T1000 (cell line): ENCODE results near the gene ZNF646.

ENCODE experiments used
- DNase-seq: peaks from one replicate; lab custom pipeline; 2025; ENCODE audit warnings: mixed read lengths; lab: John Stamatoyannopoulos, UW

Gene ZNF646, protein sequence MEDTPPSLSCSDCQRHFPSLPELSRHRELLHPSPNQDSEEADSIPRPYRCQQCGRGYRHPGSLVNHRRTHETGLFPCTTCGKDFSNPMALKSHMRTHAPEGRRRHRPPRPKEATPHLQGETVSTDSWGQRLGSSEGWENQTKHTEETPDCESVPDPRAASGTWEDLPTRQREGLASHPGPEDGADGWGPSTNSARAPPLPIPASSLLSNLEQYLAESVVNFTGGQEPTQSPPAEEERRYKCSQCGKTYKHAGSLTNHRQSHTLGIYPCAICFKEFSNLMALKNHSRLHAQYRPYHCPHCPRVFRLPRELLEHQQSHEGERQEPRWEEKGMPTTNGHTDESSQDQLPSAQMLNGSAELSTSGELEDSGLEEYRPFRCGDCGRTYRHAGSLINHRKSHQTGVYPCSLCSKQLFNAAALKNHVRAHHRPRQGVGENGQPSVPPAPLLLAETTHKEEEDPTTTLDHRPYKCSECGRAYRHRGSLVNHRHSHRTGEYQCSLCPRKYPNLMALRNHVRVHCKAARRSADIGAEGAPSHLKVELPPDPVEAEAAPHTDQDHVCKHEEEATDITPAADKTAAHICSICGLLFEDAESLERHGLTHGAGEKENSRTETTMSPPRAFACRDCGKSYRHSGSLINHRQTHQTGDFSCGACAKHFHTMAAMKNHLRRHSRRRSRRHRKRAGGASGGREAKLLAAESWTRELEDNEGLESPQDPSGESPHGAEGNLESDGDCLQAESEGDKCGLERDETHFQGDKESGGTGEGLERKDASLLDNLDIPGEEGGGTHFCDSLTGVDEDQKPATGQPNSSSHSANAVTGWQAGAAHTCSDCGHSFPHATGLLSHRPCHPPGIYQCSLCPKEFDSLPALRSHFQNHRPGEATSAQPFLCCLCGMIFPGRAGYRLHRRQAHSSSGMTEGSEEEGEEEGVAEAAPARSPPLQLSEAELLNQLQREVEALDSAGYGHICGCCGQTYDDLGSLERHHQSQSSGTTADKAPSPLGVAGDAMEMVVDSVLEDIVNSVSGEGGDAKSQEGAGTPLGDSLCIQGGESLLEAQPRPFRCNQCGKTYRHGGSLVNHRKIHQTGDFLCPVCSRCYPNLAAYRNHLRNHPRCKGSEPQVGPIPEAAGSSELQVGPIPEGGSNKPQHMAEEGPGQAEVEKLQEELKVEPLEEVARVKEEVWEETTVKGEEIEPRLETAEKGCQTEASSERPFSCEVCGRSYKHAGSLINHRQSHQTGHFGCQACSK (N-terminal part only)

DNA sequence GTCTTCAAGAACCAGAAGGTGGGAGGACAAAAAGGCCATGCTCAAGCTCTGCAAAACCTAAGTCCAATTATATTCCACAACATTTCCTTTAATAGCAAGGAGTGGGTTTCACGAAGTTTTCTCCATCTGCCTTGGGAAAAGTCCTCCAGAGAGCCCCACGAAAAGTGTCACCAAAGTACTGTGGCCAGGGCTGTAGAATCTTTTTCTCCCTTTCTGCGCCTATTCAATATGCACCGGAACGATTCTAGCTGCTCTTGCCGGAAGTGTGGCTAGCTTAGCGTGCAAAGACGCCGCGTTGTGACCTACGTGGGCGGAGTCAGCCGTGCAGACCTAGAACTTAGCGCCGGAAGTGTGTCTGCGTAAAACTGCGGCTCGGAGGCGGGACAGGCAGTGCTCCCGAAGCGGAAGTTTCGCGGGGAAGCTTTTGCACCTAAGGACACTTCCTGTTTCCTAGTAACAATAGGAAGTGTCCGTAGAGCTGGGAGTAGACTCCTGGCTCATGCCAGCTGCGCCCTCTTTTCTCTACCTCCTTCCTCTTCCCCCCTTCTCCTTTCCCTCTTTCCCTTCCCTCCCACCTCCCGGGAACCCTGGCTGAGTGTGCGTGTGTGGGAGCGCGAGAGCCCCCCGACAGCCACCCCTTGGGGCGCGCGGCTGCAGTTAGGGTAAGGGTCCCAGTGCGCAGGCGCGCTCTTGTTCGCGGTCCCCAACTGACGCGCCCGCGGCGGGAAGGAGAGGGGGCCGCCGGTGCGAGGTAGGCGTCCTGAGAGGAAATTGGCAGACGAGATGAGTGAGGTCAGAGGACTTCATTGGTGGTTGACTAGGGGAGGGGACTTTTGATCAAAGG lies at the start of gene ZNF646, which contains the start of gene ZNF668:
TSS of gene ZNF646 (plus strand) at position 453 of the 844 bp plus-strand sequence. CDS start 1,903 bp downstream, outside the sequence.
TSS of gene ZNF668 (minus strand) at position 271 of the 844 bp plus-strand sequence. CDS start 9,781 bp downstream, outside the sequence.
- peak; percentile 96 for DNase-seq

DNA sequence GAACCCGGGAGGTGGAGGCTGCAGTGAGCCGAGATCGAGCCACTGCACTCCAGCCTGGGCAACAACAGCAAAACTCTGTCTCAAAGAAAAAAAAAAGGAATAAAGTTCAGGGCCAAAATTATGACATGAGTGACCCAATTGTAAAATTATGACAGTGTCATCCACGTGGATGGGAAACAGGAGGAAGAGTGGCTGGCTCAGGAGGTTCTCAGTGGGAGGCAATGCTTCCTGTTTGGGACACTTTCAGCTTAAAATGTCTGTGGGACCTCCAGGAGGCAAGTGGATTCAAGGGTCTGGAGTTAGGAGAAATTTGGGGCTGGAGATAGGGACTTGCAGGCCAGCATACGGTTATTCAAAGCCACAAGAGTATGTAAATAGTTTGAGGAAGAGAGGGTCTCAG lies 48.9 kb upstream of the ZNF646 start:
- DNase-seq: no peak

DNA sequence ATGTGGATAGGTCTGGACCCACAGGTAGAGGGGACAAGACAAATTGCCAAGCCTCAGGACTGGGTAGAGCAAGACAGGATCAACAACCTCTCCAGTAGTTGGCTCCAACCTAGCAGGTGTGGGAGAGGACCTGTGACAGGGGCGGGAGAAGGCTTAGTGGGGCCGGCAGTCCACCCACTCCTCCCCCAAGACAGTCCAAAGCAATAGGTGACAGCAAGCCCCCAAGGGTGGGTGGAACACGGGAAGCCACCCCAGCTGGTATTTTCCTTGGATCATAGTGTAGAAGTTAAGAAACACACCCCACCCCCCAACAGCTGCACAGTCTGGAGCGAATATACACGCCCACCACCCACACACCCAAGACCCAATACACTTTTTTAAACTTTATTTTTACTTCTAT lies 45.0 kb upstream of the ZNF646 start:
- no peak for DNase-seq

DNA sequence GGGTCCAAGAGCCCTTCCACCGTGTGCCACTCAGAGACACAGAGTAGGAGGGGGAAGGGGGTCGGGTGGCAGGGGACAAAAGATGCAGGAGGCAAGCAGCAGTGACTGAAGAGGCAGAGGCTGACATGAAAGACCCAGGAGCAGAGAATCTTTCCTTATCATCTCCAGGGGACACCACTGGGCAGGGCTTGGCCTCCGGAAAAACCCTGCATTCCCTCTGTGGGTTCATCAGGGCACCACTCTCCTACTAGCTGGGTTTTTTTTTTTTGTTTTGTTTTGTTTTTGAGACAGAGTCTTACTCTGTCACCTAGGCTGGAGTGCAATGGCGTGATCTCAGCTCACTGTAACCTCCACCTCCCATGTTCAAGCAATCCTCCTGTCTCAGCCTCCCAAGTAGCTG lies 42.9 kb upstream of the ZNF646 start:
- DNase-seq: no peak

DNA sequence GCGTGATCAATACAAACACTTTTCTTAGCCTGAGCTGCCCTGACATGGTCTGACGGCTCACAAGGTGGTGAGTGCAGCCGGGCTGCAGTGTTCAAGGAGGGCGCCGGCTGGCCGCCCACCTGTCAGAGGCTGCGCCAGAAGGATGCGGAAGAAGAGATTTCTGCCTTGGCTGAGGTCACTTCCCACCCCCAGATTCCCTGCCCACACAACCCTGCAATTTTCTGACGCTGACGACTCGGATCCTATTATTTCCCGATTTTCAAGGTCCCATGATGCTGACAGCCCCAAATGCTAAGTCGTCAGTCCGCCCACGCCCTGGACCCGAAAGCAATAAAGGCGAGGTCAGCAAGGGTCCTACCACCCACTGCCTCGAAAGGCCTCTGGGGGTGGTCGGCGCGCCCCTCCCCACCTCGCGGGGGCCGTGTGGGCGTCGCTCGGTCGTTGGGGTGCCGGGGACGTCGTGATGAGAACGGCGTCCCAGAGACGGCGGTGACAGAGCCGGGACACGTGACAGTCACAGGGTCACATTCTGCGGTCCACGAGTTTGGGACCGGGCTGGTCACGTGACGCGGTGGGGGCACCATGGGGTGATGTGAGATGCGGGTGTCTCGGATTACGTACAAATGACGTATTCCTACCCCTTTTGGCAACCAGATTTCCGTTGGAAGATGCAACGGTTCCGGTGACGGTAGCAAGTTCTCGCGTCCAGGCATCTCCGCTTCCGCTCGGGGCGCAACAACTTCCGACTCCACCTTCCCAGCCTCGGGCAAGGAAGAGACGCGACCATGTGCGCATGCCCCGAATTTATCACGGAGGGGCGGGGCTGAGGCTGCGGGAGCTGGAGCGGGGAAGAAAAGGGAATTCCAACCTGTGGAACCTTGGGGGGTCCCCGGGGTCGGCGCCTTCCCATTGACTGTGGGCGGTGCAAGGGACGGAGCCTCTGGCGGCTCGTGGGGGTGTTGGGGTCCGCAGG lies 41.2 kb upstream of the ZNF646 start, which contains the start of gene STX4:
TSS of gene STX4 (plus strand) at position 823 of the 973 bp plus-strand sequence. CDS start 248 bp downstream, outside the sequence.
- peak; percentile 96 for DNase-seq

DNA sequence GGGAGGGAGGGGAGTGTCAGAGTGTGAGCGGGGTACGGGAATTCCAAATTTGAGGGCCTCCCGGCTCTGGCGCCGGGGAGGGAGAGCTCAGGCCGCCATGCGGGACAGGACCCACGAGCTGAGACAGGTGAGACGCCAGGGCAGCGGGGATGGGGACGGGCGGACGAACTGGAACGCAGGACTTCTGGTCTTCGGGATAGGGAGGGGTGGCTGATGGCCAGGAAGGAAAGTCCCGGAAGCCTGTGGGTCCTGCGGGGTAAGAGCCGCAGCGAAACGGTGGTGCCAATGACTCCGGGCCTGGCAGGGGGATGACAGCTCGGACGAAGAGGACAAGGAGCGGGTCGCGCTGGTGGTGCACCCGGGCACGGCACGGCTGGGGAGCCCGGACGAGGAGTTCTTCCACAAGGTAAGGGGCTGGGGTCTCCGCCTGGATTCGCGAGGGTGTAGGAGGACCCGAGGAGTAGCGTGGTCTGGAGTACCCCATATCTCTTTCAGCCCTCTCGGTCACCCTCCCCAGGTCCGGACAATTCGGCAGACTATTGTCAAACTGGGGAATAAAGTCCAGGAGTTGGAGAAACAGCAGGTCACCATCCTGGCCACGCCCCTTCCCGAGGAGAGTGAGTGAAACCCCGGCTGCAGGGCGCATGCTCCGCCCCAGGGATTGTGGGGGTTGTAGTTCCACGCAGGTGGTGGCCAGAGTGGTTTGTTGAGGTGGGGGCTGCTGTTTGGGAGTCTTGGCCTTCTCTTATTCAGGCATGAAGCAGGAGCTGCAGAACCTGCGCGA lies 40.3 kb upstream of the ZNF646 start:
- DNase-seq: peak; percentile 61

DNA sequence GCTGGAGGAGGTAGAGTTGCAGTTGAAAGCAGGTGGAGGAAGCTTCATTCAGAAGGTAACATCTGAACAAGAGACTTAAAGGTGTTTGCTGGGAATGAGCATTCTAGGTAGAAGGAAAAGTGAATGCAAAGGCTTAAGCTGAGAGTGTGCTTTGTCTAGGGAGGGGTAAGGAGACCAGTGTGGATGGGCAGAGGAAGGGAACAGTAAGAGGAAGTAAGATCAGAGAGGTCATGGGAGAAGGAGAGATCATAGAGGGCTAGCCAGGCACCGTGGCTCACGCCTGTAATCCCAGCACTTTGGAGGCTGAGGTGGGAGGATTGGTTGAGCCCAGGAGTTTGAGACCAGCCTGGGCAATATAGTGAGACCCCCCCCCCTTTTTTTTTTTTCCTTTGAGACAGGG lies 37.5 kb upstream of the ZNF646 start:
- no peak for DNase-seq

DNA sequence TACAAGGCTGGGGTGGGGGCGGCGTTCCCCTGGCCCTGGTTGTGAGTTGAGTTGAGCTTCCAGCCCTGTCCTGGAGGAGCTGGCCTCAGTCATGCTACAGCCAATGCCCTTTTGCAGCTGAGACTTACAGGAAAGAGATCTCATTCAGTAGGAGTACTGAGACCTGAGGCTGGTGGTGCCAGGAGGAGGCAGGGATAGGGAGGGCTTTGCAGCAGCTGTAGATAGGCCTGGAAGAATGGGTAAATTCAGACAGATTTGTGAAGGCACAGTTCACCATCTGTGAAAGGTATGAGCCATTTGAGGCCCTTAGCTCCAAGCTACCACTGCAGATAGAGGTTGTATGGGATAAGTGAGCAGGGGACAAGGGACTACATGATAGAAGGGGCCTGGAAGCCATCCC lies 35.2 kb upstream of the ZNF646 start:
- no peak for DNase-seq

DNA sequence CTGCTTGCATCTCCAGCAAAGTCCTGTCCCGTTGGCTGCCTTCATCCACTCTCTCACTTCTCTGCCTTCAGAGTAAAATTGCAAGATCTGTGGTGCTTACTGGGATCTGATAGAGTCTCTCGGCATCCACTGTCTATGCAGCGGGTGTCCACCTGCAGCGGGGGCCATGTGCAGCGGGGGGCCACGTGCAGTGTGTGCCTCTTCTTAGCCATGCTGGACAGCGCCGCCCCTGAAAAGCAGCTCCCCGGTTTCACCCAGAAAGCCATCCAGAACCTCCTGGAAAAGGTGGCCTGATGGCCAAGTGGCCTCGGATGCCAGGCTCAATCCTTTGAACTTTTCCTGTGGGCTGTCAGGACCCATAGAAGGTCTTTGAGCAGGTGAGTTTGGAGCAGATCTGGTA lies 31.4 kb upstream of the ZNF646 start:
- DNase-seq: no peak

DNA sequence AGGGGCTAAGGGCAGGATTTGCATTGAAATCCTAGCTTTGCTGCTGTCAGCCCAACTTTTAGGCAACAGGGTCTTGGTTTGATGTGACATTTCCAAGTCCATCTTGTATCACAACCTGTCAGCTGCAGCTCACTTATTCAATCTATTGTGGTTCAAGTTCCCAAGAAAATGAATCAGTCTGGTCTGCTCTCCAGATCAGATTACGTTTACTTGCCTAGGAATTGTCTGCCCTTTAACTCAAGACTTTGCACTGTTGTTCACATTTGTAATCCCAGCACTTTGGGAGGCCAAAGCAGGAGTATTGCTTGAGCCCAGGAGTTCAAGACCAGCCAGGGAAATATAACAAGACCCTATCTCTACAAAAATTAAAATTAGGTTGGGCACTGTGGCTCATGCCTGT lies 30.9 kb upstream of the ZNF646 start:
- DNase-seq: no peak

DNA sequence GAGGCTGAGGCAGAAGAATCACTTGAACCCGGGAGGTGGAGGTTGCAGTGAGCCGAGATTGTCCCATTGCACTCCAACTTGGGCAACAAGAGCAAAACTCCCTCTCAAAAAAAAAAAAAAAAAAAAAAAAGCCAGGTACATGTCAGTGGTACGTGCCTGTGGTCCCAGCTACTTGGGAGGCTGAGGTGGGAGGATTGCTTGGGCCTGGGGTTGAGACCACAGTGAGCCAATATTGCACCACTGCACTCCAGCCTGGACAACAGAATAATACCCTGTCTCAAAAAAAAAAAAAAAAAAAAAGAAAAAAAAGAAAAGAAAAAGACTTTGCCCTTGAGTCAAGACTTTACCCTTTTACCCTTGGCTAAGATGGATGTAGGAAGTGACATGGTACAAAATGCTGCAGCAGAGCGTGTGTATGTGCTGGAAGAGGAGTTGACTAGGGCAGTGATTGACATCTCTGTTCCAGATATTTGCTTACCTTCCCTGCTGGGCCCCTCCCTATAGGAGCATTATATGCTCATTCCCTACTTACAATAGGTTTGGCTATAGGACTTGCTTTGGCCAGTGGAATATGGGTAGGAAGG lies 30.2 kb upstream of the ZNF646 start:
- no peak for DNase-seq

DNA sequence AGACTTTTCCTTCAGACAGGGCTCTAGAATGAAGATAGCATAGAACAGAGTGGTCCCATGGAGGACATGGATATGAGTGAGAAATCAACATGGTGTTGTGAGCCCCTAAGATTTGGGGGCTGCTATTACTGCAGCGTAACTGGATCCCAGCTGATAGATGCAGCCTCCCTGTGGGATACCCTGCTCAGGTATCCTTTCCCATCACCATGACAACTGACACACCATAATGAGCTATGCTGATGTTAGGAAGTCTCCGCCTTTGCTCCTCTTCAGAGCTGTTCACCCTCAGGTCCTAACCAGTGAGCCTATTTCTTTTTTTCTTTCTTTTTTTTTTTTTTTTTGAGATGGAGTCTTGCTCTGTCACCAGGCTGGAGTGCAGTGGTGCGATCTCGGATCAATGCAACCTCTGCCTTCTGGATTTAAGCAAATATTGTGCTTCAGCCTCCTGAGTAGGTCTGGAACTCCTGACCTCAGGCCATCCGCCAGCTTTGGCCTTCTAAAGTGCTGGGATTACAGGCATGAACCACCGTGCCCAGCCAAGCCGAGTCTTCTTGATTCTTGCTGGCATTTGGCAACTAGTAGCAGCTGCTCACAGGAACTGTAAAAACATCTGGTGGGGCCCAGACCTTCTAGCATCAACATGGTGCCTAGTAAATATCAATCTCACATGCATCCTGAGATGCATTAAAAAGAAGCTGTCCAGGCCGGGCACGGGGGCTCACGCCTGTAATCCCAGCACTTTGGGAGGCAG lies 23.8 kb upstream of the ZNF646 start:
- no peak for DNase-seq

DNA sequence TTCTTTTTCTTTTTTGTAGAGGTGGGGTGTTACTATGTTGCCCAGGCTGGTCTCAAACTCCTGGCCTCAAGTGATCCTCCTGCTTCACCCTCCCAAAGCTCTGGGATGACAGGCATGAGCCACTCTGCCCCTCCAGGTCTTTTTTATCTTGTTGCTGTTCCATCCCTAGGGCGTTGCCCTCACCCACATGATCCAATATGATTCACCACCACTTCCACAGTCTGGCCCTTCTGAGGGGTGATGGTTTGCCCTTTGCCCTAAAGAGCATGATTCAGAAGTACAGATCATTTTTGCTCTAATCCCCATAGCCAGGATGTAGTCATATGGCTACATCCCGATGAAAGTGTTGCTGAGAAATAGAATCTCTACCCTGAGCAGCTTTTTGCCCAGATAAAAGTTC lies 22.1 kb upstream of the ZNF646 start:
- DNase-seq: peak; percentile 81

DNA sequence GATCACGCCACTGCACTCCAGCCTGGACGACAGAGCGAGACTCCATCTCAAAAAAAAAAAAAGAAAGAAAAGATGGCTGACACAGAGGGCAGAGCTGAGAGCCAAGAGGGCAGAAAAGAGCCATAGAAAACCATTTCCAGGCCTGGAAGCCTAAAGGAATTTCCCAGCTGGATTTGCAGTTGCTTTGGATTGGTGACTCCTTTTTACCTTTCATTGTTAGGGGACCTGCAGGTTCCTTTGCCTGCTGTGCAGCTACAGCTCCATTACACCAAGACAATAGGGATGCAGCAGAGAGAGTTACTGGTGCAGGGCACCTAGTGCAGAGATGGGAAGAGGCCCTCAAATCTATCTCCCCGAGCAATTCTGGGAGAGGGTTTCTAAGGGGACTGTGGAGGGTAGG lies 18.6 kb upstream of the ZNF646 start:
- DNase-seq: no peak

DNA sequence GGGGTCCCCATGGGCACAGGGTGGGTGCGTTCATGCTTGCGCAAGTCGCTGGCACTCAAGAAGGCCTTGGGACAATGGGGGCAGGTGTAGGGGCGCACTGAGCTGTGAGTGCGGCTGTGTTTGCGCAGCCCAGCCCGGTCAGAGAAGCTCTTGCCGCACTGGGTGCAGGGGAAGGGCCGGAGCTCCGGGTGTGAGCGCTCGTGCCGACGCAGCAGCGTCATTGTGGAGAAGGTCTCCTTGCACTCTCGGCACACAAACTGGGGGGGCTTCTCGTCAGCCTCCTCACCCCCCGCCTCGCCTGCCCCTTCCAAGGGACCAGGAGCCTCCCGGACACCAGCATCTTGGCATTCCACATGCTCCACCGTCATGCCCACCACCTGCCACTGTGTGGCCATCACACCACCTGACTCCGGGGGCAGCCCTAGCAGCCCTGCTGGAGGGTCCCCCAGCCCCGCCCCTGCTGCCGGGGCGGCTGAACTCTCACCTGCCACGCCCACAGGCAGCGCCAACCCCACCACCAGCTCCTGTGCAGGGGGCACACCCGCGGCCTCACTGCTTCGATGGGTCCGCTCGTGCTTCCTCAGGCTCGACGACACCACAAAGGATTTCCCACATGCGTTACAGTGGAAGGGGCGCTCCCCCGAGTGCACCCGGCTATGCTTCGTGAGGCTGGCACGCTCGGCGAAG lies 13.0 kb upstream of the ZNF646 start:
- DNase-seq: no peak

DNA sequence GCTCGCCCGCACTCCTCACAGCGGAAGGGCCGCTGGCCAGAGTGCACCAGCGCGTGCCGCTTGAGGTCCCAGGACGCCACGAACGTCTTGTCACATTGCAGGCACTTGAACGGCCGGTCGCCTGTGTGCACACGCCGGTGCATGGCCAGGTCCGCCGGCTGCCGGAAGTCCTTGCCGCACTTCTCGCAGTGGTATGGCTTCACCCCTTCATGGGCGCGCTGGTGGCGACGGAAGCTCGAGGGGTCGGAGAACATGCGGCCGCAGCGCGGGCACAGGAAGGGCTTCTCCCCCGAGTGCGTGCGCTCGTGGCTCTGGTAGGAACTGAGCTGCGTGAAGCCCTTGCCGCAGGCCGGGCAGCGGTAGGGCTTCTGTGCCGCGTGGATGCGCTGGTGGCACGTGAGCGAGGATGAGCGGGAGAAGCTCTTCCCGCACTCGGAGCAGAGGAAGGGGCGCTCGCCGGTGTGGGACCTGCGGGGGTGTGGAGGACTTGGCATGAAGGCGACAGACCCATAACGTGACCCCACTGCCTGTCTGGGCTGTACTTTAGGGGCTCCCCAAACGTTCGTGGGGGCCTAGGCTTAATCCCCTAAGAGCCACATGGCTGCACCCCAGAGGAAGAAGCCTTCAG lies 12.3 kb upstream of the ZNF646 start:
- no peak for DNase-seq

DNA sequence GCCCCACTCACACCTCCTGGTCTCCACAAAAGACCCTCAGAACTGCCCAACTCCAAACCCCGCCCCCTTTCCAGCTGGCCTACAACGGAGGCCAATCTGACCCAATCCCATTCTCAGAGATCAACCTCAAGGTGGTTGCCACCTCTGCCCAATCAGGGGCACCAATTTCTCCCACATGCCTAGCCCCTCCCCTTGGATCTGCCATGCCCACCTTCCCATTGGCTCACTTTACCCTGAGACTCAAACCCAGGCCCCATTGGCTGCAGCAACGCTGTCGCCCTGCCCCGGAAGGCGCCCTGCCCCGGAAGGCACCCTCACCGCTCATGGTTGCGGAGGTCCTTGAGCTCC lies 10.8 kb upstream of the ZNF646 start:
- no peak for DNase-seq
